HL-60 (cell line): ENCODE results near the gene IGF2R.

Source experiments
- DNase-seq, 2 experiments: peaks; one replicate each; pipeline ENCODE4 v3.0.0-alpha.2; 2010 to 2020; ENCODE audit warnings: low read depth in 1 of 2, low spot score in 1 of 2
- H3K27ac ChIP-seq: fragments of 250-450 bp; sonication (Bioruptor Pico); replicated peaks from 2 replicates; pipeline ENCODE4 v1.5.1; 2020; ENCODE audit warnings: mild to moderate bottlenecking, moderate library complexity
- H3K27me3 ChIP-seq: fragments of 250-450 bp; sonication (Bioruptor Pico); 2 replicates; pipeline ENCODE4 v1.5.1; 2021; ENCODE audit warnings: mild to moderate bottlenecking, moderate library complexity; ENCODE audit not compliant: insufficient read depth, poor library complexity, severe bottlenecking
- H3K4me3 ChIP-seq: replicated peaks from 2 replicates; pipeline ENCODE4 v1.5.1; 2011; ENCODE audit warnings: mild to moderate bottlenecking, control low read depth, low read length; ENCODE audit not compliant: insufficient read depth
- CTCF ChIP-seq: IDR thresholded peaks from one replicate; pipeline ENCODE4 v1.5.1; 2011; ENCODE audit warnings: low read length, control low read depth, inconsistent platforms; ENCODE audit not compliant: insufficient read depth
- GABPA ChIP-seq: IDR thresholded peaks from 2 replicates; pipeline ENCODE4 v1.6.1; 2012; ENCODE audit warnings: low read depth
- POLR2AphosphoS5 ChIP-seq: IDR thresholded peaks from 2 replicates; pipeline ENCODE4 v1.6.1; 2012; ENCODE audit warnings: low read depth
- SPI1 ChIP-seq: IDR thresholded peaks from 2 replicates; pipeline ENCODE4 v1.6.1; 2012; ENCODE audit warnings: low read depth, mild to moderate bottlenecking, borderline replicate concordance
- TF ChIP-seq, protein P1 (sequence below): IDR thresholded peaks from 2 replicates; pipeline ENCODE4 v1.6.1; 2012; ENCODE audit warnings: low read depth; ENCODE audit not compliant: insufficient replicate concordance

Gene IGF2R

DNA sequence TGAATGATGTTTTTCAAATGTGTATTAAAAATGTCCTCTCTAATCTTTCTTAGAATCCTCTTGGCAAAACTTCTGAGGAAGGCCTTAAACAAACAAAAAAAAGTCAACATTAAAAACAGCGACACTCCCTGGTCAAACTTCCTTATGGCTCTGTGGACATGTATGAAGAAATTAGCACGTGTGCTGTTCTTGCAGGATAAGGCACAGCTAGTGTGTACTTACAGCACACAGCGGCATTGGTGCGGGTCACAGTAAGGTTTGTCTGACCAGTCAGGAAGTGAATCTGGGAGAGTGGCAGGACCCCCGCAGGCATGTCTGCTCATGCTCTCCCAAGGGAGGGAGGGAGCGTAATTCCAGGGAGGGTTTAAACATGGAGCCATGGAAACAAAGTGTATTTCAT, 191.6 kb downstream of the IGF2R start:
- H3K27ac ChIP-seq, result no peak overlapping the region
- no peaks in the 10 kb centered on the region for H3K27me3 ChIP-seq
- DNase-seq, result no peak
- no peak overlapping the region for H3K4me3 ChIP-seq
- TF ChIP-seq SPI1, result no peak
- TF ChIP-seq POLR2AphosphoS5, result no peak
- TF ChIP-seq, protein P1, sequence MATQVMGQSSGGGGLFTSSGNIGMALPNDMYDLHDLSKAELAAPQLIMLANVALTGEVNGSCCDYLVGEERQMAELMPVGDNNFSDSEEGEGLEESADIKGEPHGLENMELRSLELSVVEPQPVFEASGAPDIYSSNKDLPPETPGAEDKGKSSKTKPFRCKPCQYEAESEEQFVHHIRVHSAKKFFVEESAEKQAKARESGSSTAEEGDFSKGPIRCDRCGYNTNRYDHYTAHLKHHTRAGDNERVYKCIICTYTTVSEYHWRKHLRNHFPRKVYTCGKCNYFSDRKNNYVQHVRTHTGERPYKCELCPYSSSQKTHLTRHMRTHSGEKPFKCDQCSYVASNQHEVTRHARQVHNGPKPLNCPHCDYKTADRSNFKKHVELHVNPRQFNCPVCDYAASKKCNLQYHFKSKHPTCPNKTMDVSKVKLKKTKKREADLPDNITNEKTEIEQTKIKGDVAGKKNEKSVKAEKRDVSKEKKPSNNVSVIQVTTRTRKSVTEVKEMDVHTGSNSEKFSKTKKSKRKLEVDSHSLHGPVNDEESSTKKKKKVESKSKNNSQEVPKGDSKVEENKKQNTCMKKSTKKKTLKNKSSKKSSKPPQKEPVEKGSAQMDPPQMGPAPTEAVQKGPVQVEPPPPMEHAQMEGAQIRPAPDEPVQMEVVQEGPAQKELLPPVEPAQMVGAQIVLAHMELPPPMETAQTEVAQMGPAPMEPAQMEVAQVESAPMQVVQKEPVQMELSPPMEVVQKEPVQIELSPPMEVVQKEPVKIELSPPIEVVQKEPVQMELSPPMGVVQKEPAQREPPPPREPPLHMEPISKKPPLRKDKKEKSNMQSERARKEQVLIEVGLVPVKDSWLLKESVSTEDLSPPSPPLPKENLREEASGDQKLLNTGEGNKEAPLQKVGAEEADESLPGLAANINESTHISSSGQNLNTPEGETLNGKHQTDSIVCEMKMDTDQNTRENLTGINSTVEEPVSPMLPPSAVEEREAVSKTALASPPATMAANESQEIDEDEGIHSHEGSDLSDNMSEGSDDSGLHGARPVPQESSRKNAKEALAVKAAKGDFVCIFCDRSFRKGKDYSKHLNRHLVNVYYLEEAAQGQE, result no peak
- TF ChIP-seq CTCF, result no peak
- TF ChIP-seq GABPA, result no peak
